Activated naive CD4-positive, alpha-beta T cell treated with Interleukin-2 at 50 U/mL for 16 hours (primary cell): ENCODE data around the gene EFNA1.

ENCODE experiments used
- DNase-seq: peaks from one replicate; pipeline ENCODE4 v3.0.0-alpha.2; 2020

EFNA1 gene

GRCh38 chr1:155127105-155127966, at the start of gene EFNA1:
Gene EFNA1, plus strand, starts transcription at chr1:155127876. Its CDS starts 102 bp downstream, at chr1:155127978.
- DNase-seq, result peak; percentile 52

GRCh38 chr1:155078469-155079209, 49.0 kb upstream of the EFNA1 start, which contains the start of gene EFNA3:
Gene EFNA3, plus strand, starts transcription at chr1:155078837. Its CDS starts 105 bp downstream, at chr1:155078942.
- peak; percentile 68 for DNase-seq

- DNase-seq, result no peak
These were observed 48.5 kb upstream of the EFNA1 start for GRCh38 chr1:155079210-155079486.

GRCh38 chr1:155079487-155080311, 48.0 kb upstream of the EFNA1 start:
- no peak for DNase-seq

- DNase-seq, result peak; percentile 42
These were observed 47.1 kb upstream of the EFNA1 start for GRCh38 chr1:155080312-155081228.

- DNase-seq, result peak; percentile 42
These were observed 46.0 kb upstream of the EFNA1 start for GRCh38 chr1:155081472-155082300.

GRCh38 chr1:155082301-155083051, 45.2 kb upstream of the EFNA1 start:
- peak; percentile 46 for DNase-seq

- no peak for DNase-seq
These were observed 44.6 kb upstream of the EFNA1 start for GRCh38 chr1:155083052-155083541.

- DNase-seq, result no peak
These were observed 43.6 kb upstream of the EFNA1 start for GRCh38 chr1:155083865-155084721.

- DNase-seq, result peak; percentile 91
These were observed 42.8 kb upstream of the EFNA1 start for GRCh38 chr1:155084722-155085503.

- peak; percentile 81 for DNase-seq
These were observed 42.1 kb upstream of the EFNA1 start for GRCh38 chr1:155085504-155086127.

- peak; percentile 83 for DNase-seq
These were observed 41.4 kb upstream of the EFNA1 start for GRCh38 chr1:155086128-155086741.

- DNase-seq, result no peak
These were observed 40.7 kb upstream of the EFNA1 start for GRCh38 chr1:155086856-155087535.

- DNase-seq, result peak; percentile 85
These were observed 36.3 kb upstream of the EFNA1 start for GRCh38 chr1:155091071-155092051.

- DNase-seq, result no peak
These were observed 35.5 kb upstream of the EFNA1 start for GRCh38 chr1:155092131-155092530.
